Endometrial microvascular endothelial cells (primary cell): Measurements from ENCODE around the gene DNAH3. TPM values are rescaled to one million over a fixed set of nuclear protein-coding genes. Genes with fewer than 3 reads are reported as not detected.

ENCODE experiments used
- total RNA-seq: library from RNA; depleted of rRNA; stranded (reverse); fragments of >200 nt; gene quantifications from one replicate; pipeline ENCODE4 v1.2.3, GENCODE V29; 2015; ENCODE audit errors: inconsistent ontology term

Gene DNAH3
- total RNA-seq, 1 donor from 2014 or later: 0.09 TPM

Other genes with a start within 250 kb of the DNAH3 start
- 47.4 TPM for gene LDAF1, start 7.8 kb upstream of the DNAH3 start, total RNA-seq
- gene ZP2, start 60.7 kb upstream of the DNAH3 start, total RNA-seq: not detected
- not detected for gene ANKS4B, start 82.9 kb upstream of the DNAH3 start, total RNA-seq
- gene CRYM, start 127.4 kb upstream of the DNAH3 start, total RNA-seq: not detected